CD14-positive monocyte (primary cell): ENCODE results near the gene GYS2. TPM values are rescaled to one million over a fixed set of nuclear protein-coding genes. Genes with fewer than 3 reads are reported as not detected.
A peak's percentile ranks its signal among the peaks of the same experiment; 100 is the strongest.

Experiments
- DNase-seq, 3 donors: peaks; one replicate each; pipeline ENCODE4 v3.0.0-alpha.2; 2011 to 2022
- H2AFZ ChIP-seq: 2 replicates; pipeline ENCODE4 v1.6.0; 2012; ENCODE audit warnings: mild to moderate bottlenecking, low read depth, low read length, inconsistent platforms; ENCODE audit not compliant: insufficient read depth, poor library complexity, severe bottlenecking
- H3K27ac ChIP-seq, 2 donors: 1 replicate in 1 of 2; 2 replicates in 1 of 2; pipeline ENCODE4 v1.5.1; 2012 to 2013; ENCODE audit warnings: low read length in 2 of 2, control low read depth in 1 of 2, inconsistent platforms in 1 of 2, low read depth in 1 of 2, mild to moderate bottlenecking in 1 of 2
- H3K27me3 ChIP-seq, 2 donors: one replicate each; pipeline versions ENCODE4 v1.6.0 to v1.6.1; 2011 to 2013; ENCODE audit warnings: low read length in 2 of 2; ENCODE audit not compliant: control insufficient read depth in 2 of 2, insufficient read depth in 2 of 2
- H3K36me3 ChIP-seq, 2 donors: replicated peaks in 1 of 2; 1 replicate in 1 of 2; 2 replicates in 1 of 2; pipeline versions ENCODE4 v1.5.1 to v1.6.1; 2012 to 2013; ENCODE audit warnings: low read length in 2 of 2, control low read depth in 1 of 2, inconsistent platforms in 1 of 2, mild to moderate bottlenecking in 1 of 2; ENCODE audit not compliant: insufficient read depth in 2 of 2, control insufficient read depth in 1 of 2
- H3K4me1 ChIP-seq, 2 donors: 1 replicate in 1 of 2; 2 replicates in 1 of 2; pipeline versions ENCODE4 v1.5.1 to v1.6.1; 2012 to 2013; ENCODE audit warnings: low read length in 2 of 2, control low read depth in 1 of 2, inconsistent platforms in 1 of 2, mild to moderate bottlenecking in 1 of 2, moderate library complexity in 1 of 2; ENCODE audit not compliant: insufficient read depth in 2 of 2, control insufficient read depth in 1 of 2
- H3K4me2 ChIP-seq: replicated peaks from 2 replicates; pipeline ENCODE3; 2012; ENCODE audit warnings: low read length, moderate library complexity, mild to moderate bottlenecking; ENCODE audit not compliant: poor library complexity, severe bottlenecking; ENCODE audit errors: extremely low read depth
- H3K4me3 ChIP-seq, 3 experiments: fragments of 200-600 bp in 1 of 3; sonication (generic) in 1 of 3; replicated peaks in 1 of 3; 1 replicate in 2 of 3; 2 replicates in 1 of 3; pipeline ENCODE4 v1.5.1; 2011 to 2013; ENCODE audit warnings: low read length in 3 of 3, mild to moderate bottlenecking in 3 of 3, control low read depth in 2 of 3, low read depth in 2 of 3, inconsistent platforms in 1 of 3, moderate library complexity in 1 of 3
- H3K79me2 ChIP-seq: 2 replicates; pipeline ENCODE4 v1.6.0; 2012; ENCODE audit warnings: mild to moderate bottlenecking, control low read depth, inconsistent platforms, low read length, moderate library complexity; ENCODE audit not compliant: insufficient read depth
- H3K9ac ChIP-seq: 2 replicates; pipeline ENCODE4 v1.6.0; 2017; ENCODE audit warnings: low read length, mild to moderate bottlenecking; ENCODE audit not compliant: insufficient read depth, poor library complexity, severe bottlenecking
- H3K9me3 ChIP-seq, 2 donors: replicated peaks in 1 of 2; 1 replicate in 1 of 2; 2 replicates in 1 of 2; pipeline versions ENCODE4 v1.5.1 to v1.6.1; 2012 to 2013; ENCODE audit warnings: low read length in 2 of 2, control low read depth in 1 of 2; ENCODE audit not compliant: control insufficient read depth in 1 of 2, insufficient read depth in 1 of 2
- H4K20me1 ChIP-seq: 2 replicates; pipeline ENCODE4 v1.6.0; 2012; ENCODE audit warnings: mild to moderate bottlenecking, low read length, control low read depth, moderate library complexity; ENCODE audit not compliant: insufficient read depth
- H3K27ac Mint-ChIP-seq, 7 donors: one replicate each; pipeline ENCODE4 v1.8.0; 2020; ENCODE audit warnings: mild to moderate bottlenecking in 7 of 7, mixed read lengths in 7 of 7, moderate library complexity in 6 of 7, inconsistent platforms in 2 of 7
- H3K27me3 Mint-ChIP-seq, 3 donors: one replicate each; pipeline ENCODE4 v1.8.0; 2021 to 2022; ENCODE audit warnings: low read depth in 3 of 3, mild to moderate bottlenecking in 3 of 3, mixed read lengths in 3 of 3, moderate library complexity in 3 of 3, inconsistent platforms in 1 of 3
- H3K36me3 Mint-ChIP-seq, 2 donors: one replicate each; pipeline ENCODE4 v1.8.0; 2020; ENCODE audit warnings: mixed read lengths in 2 of 2, inconsistent platforms in 1 of 2, mild to moderate bottlenecking in 1 of 2
- H3K4me1 Mint-ChIP-seq: one replicate; pipeline ENCODE4 v1.8.0; 2020; ENCODE audit warnings: mild to moderate bottlenecking, mixed read lengths
- H3K4me3 Mint-ChIP-seq, 2 donors: one replicate each; pipeline ENCODE4 v1.8.0; 2020; ENCODE audit warnings: mild to moderate bottlenecking in 2 of 2, mixed read lengths in 2 of 2, moderate library complexity in 1 of 2
- H3K9me3 Mint-ChIP-seq, 7 donors: one replicate each; pipeline ENCODE4 v1.8.0; 2020 to 2022; ENCODE audit warnings: mixed read lengths in 7 of 7, mild to moderate bottlenecking in 6 of 7, moderate library complexity in 6 of 7, inconsistent platforms in 2 of 7
- CTCF ChIP-seq: fragments of 200-600 bp; IDR thresholded peaks from one replicate; pipeline ENCODE4 v1.8.0; 2022; ENCODE audit warnings: antibody characterized with exemption, mild to moderate bottlenecking
- WGBS: methylation state at CpG from one replicate; pipeline ENCODE4 v1.1.5; 2013; ENCODE audit warnings: missing lambda C conversion rate; ENCODE audit not compliant: insufficient coverage; 5-methylcytosine and 5-hydroxymethylcytosine counted together
- intact Hi-C, 2 donors: fragments of 100-400 bp; cut with micrococcal nuclease; formaldehyde crosslinking; loops; one replicate each; pipeline versions ENCODE4 v1.15.0 to v1.15.1; 2023
- polyA plus RNA-seq, 3 donors: library from polyadenylated mRNA; depleted of rRNA in 1 of 3; unstranded in 2 of 3; stranded (reverse) in 1 of 3; fragments of 300-500 nt in 2 of 3; fragments of >200 nt in 1 of 3; fragmentation: Illumina TruSeq in 2 of 3; gene quantifications; 1 replicate in 2 of 3; 2 replicates in 1 of 3; pipeline ENCODE4 v1.2.3, GENCODE V29; 2012 to 2021

The GYS2 gene
- polyA plus RNA-seq, 3 donors: not detected

GRCh38 chr12:21614506-21614905, 9.9 kb upstream of the GYS2 start:
- Histone ChIP-seq H3K79me2 (no peaks in the 10 kb centered on the region), H3K4me2 (peak overlapping the region; percentile 70), H3K4me1 (peaks cover 30 to 38% of the 10 kb centered on the region in 2 donors), H3K27ac (peak overlapping the region in 1 of 2 donors; percentile 66), H3K9me3 (no peaks in the 10 kb centered on the region), H4K20me1 (no peaks in the 10 kb centered on the region), H3K27me3 (no peaks in the 10 kb centered on the region), H3K9ac (no peak overlapping the region), H3K4me3 (peak overlapping the region in 1 of 3 experiments; percentile 61), H2AFZ (no peak overlapping the region), H3K36me3 (no peaks in the 10 kb centered on the region)
- Mint-ChIP-seq H3K9me3 (peaks cover 0 to 3% (median 0%) of the 10 kb centered on the region in 7 donors), H3K27ac (peak overlapping the region in 4 of 7 donors; percentile 38 to 51 (median 44)), H3K27me3 (peaks cover 0 to 1% (median 0%) of the 10 kb centered on the region in 3 donors), H3K4me3 (peak overlapping the region in 1 of 2 donors; percentile 27), H3K36me3 (no peaks in the 10 kb centered on the region), H3K4me1 (peaks cover 30% of the 10 kb centered on the region)
- peak in 1 of 3 donors; percentile 33 for DNase-seq
- no CpG with 5 or more reads among the region's 2 CpGs for WGBS
- intact Hi-C loops: no loop called here
- no peak for TF ChIP-seq CTCF

- Histone ChIP-seq H3K4me3 (peak overlapping the region in 2 of 3 experiments; percentile 13 to 61), H3K4me2 (peak overlapping the region; percentile 70), H3K79me2 (no peaks in the 10 kb centered on the region), H3K27me3 (no peaks in the 10 kb centered on the region), H3K9me3 (no peaks in the 10 kb centered on the region), H2AFZ (no peak overlapping the region), H3K9ac (no peak overlapping the region), H4K20me1 (no peaks in the 10 kb centered on the region), H3K4me1 (peaks cover 30 to 38% of the 10 kb centered on the region in 2 donors), H3K27ac (peak overlapping the region in 1 of 2 donors; percentile 66), H3K36me3 (no peaks in the 10 kb centered on the region)
- Mint-ChIP-seq H3K4me3 (peak overlapping the region in 1 of 2 donors; percentile 70), H3K36me3 (no peaks in the 10 kb centered on the region), H3K27ac (peak overlapping the region in 3 of 7 donors; percentile 21 to 51 (median 38)), H3K27me3 (peaks cover 0 to 1% (median 0%) of the 10 kb centered on the region in 3 donors), H3K4me1 (peaks cover 30% of the 10 kb centered on the region), H3K9me3 (peaks cover 0 to 3% (median 0%) of the 10 kb centered on the region in 7 donors)
- TF ChIP-seq CTCF: peak; percentile 70
- DNase-seq: peak in 2 of 3 donors; percentile 11 to 31
- intact Hi-C loops: no loop called here
- WGBS: no CpG with 5 or more reads among the region's 2 CpGs
Observed at GRCh38 chr12:21613931-21614330, 9.3 kb upstream of the GYS2 start.
